GM18861 (cell line): ENCODE measurements around the gene GLRB.
"Not testable (repeated sequence)": the region's sequence is repeated elsewhere in the genome, so short reads cannot be mapped to it uniquely, and the experiment has no call there.

Source experiments
- ATAC-seq: cut with Tn5 transposase; IDR thresholded peaks from one replicate; pipeline ENCODE4 v1.9.1; 2021; ENCODE audit not compliant: unreplicated experiment

Gene GLRB

GRCh38 chr4:157127571-157127970 is 51.6 kb downstream of the GLRB start:
- no peak for ATAC-seq

- no peak for ATAC-seq
These were observed 52.4 kb downstream of the GLRB start for GRCh38 chr4:157128395-157128794.

- ATAC-seq, result no peak
These were observed 66.0 kb downstream of the GLRB start for GRCh38 chr4:157141976-157142375.

- ATAC-seq, result no peak
These were observed 67.4 kb downstream of the GLRB start for GRCh38 chr4:157143369-157143768.

GRCh38 chr4:157151711-157152110 is 75.8 kb downstream of the GLRB start:
- ATAC-seq, result no peak

- no peak for ATAC-seq
These were observed 90.1 kb downstream of the GLRB start for GRCh38 chr4:157165935-157166610.

DNA sequence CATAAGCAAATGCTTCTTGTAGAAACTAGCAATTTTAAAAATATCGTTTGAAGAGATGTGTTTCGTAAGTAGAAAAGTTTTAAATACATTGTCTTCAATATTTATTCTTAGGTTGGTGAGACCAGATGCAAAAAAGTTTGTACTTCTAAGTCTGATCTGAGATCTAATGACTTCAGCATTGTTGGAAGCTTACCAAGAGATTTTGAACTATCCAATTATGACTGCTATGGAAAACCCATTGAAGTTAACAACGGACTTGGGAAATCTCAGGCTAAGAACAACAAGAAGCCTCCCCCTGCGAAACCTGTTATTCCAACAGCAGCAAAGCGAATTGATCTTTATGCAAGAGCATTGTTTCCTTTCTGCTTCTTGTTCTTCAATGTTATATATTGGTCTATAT is 94.4 kb downstream of the GLRB start:
- ATAC-seq, result no peak

- ATAC-seq, result no peak
These were observed 96.1 kb downstream of the GLRB start for GRCh38 chr4:157172011-157172410.

- not testable (repeated sequence) for ATAC-seq
These were observed 104.3 kb downstream of the GLRB start for GRCh38 chr4:157180268-157180667.

DNA sequence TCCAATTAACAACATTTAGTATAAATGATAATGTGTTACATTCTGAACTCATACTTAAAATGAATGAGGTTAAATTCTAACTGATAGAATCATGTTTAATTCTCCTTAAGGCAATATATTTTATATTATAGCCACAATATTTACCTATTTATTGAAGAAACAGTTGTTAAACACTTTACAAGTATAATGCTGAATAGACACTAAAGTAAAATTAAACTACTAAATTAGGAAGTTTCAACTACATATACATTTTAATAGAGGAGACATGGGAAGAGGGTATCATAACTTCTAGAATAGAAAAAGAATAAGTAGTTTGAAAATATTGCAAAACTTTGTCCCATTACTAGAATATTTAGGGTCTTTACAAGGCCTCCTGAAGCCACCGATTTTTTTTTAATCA is 108.3 kb downstream of the GLRB start:
- no peak for ATAC-seq

- no peak for ATAC-seq
These were observed 109.4 kb downstream of the GLRB start for GRCh38 chr4:157185363-157185762.

GRCh38 chr4:157195374-157195773 is 119.4 kb downstream of the GLRB start:
- ATAC-seq, result no peak

- ATAC-seq, result no peak
These were observed 120.1 kb downstream of the GLRB start for GRCh38 chr4:157196046-157196445.

DNA sequence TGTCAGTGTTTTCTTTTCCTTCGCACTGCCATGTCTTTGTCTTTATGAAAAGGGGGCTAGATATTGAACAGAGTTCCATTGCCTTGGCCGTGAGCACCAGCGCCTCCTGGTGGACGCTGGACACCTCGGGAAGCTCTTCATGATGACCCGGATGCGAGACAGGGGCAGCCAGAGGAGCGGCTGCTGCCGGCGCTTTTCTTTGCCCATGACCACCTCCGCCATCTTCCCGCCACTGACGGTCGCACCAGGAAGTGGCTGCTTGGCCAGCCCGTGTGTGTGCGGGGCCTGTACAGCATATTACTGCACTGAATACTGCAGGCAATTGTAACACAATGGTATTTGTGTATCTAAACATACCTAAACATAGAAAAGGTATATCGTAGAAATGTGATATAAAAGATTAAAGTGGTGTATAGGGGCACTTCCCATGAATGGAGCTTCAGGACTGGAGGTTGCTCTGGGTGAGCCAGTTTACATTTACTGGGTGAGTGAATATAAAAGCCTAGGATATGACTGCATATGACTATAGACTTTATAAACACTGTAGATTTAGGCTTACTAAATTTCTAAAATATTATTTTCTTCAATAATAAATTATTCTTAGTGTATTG is 128.8 kb downstream of the GLRB start:
- no peak for ATAC-seq

DNA sequence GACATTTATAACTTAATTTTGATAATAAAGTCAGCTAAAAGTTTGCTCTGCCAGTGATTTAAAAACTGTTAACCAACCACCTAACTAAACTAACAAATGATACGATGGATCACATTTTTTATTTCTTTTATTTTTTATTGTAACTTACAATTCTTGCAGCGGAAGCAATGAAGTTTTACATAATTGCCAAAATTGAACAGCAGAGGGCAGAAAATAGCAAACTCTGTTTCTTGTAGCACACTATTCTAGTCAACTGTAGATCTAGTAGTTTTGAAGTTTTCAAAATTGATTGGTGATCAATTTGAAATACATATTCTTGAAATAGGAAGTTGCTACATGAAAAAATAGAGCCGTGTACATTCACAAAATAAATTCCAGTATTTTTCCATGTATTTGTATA is 141.8 kb downstream of the GLRB start:
- no peak for ATAC-seq

DNA sequence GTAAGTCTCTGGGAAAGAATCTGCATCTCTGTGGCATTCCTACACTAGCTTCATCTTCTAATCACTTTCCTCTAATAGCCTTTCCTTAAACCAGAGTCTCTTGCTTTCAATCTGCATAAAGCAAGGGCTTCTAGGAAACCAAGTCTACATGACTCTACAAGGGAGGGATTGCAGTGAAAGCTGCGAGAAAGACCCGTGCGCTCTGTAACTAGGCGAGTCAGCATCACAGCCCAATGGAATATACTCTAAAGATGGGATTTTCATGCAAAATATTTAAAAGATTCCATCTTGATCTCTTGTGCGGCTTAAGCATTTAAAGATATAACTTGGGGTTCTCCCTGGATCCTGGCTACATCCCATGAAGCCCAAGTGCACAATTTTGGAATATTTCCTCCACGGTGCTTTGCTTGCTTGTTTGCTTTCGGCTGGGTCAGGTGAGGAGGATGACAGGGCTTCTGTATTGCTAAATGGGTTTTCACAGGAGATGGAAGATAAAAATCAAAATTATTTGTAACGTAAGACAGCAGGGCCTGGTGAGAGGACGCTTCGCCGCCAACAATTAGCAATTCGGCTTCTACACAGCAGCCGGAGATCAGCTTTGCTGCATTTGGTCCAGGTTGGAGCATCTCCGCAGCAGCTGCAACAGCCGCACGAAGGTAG is 143.9 kb downstream of the GLRB start:
- ATAC-seq, result no peak

GRCh38 chr4:157220371-157220881 is 144.5 kb downstream of the GLRB start, which contains the start of gene GRIA2:
TSS of gene GRIA2 (plus strand) at chr4:157220728. CDS start at chr4:157221043, 315 bp downstream.
- ATAC-seq, result no peak

DNA sequence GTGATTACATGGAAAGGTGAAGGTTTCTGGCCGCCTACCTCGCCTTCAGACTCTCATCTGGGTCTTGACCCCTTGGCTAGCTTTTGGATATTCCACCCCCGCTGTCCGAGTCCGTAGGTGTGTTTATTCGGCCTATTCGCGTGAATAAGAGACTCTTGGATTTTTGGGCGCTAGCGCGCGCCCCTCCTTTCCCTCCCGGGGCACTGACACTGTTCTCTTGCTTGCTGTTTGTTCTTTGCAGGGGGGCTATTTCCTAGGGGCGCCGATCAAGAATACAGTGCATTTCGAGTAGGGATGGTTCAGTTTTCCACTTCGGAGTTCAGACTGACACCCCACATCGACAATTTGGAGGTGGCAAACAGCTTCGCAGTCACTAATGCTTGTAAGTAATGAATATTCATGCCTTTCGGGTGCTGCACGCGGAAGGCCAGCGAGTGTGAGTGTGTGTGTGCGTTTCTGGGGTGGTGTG is 145.5 kb downstream of the GLRB start:
- ATAC-seq, result no peak
